ENCODE data around the gene CLMP.

GRCh38 chr11:123230346-123230745 is 35.3 kb upstream of the CLMP start:
- TF ChIP-seq CTCF (optimal IDR thresholded peaks at IDR 0.05 in 1 of 3, IDR thresholded peaks at IDR 0.05 in 1 of 3, conservative IDR thresholded peaks at IDR 0.05 in 1 of 3; ENCODE audit: extremely low read depth in 1 of 3, insufficient read depth in 2 of 3, low read length in 3 of 3) (no peak), EZH2 (IDR thresholded peaks at IDR 0.05; ENCODE audit: low read length) (no peak)

Data from keratinocyte (primary cell).